Stimulated activated CD4-positive, alpha-beta T cell treated with anti-CD3 and anti-CD28 coated beads, Interleukin-12 subunit alpha, Interleukin-12 subunit beta, amount 100 ng/mL, for 48 hours (primary cell): ENCODE measurements around the gene CHD9.

Experiments
- DNase-seq, 3 donors: peaks; one replicate each; pipeline ENCODE4 v3.0.0-alpha.2; 2020; ENCODE audit warnings: low read depth in 2 of 3, low spot score in 1 of 3

The CHD9 gene

DNA sequence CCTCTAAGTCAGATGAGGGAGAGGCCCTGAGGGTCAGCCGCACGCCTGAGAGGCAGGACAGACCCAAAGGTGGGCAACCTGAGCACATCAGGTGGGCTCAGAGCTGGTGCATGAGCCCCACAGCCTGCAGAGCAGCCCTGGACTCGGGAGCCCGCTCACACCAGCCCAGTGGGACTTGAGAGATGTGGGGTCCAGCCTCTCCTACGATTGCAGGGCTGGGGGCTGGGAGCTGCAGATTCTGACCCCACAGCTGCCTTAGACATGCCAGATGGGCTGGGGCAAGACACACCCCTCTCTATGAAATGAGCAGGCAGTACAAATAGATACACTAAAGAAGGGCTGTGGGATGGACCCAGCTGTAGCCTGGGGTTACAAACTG lies 302.4 kb downstream of the CHD9 start:
- DNase-seq, result no peak

DNA sequence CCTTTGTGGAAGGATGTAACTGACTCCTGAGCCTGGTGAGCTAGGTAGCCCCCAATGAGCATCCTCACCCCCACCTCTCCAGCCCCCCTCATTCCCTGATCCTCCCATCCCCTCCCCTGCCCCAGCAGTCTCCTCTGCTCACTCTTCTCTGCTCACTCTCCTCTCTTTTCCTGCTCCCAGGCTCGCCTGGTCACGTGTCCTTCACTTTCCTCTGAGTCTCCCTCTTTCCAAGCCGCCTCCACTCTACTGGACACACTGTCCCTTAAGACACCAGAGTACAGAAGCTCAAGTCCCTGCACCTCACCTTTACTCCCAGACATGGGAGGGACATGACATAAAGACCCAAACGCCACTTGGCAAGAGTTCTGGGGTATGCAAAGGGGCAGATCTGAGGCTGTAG lies 303.2 kb downstream of the CHD9 start:
- DNase-seq, result no peak

DNA sequence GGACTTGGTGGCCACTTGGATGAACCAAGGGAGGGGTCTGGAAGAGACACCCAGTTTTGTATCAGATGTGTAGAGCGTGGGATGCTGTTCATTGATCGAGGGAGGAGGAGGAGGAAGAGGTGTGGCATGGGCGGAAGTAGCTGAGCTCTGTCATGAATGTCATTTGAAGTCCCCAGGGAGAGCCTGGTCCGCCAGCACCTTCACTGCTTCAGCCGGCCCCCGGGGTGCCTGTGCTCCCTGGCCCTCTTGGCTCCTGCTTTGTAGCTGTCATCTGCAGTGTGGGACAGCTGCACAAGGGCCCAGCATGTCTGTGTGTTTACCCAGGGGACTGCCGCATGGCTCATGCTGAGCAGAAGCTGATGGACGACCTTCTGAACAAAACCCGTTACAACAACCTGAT lies 304.1 kb downstream of the CHD9 start:
- DNase-seq, result no peak

GRCh38 chr16:53369921-53370320 lies 315.1 kb downstream of the CHD9 start:
- DNase-seq, result no peak

DNA sequence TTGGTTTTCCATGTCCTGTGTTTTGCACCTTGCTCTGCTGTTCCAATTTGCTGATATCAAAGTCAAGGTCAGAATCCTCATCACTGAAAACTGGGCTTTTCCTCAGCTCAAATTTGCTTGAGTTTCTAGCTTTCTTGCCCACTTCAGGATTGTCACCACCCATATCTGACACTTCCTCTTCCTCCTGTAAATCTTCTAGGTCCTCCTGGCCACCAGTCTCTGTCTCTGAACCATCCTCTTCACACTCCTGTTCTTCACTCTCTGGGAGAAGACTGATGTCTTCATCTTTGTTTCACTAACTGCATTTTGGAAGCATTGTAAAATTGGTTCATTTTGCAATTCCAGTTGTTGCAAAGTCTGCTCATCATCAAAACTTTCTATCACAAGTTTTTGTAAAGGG lies 316.0 kb downstream of the CHD9 start:
- no peak for DNase-seq

GRCh38 chr16:53372992-53373871 lies 318.4 kb downstream of the CHD9 start:
- DNase-seq, result peak; percentile 59 to 69 (median 61)

DNA sequence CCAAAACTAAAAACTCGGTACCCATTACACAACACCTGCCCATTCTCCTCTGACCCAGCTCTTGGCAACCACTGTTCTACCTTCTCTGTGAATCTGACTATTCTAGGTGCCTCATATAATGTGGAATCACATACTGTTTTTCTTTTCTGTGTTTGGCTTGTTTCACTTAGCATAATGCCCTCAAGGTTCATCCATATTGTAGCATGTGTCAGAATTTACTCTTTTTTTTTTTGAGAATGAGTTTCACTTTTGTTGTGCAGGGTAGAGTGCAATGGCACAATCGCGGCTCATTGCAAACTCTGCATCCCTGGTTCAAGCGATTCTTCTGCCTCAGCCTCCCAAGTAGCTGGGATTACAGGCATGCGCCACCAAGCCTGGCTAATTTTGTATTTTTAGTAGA lies 320.0 kb downstream of the CHD9 start:
- no peak for DNase-seq

- no peak for DNase-seq
Observed at GRCh38 chr16:53378138-53378537, 323.3 kb downstream of the CHD9 start.
